MCF 10A (cell line): ENCODE data around the gene LRRK1. TPM values are rescaled to one million over a fixed set of nuclear protein-coding genes. Genes with fewer than 3 reads are reported as not detected.
A peak's percentile ranks its signal among the peaks of the same experiment; 100 is the strongest.

ENCODE experiments used
- BruUV-seq: library from RNA; stranded (reverse); fragments of 400-500 nt; replicated peaks from 2 replicates; lab custom pipeline; 2021; lab: Mats Ljungman, UMichigan
- CTCF ChIA-PET: fragments of 300-600 bp; sonication (Branson Sonifier 250); formaldehyde crosslinking; extraction: SDS; loops from one replicate; lab custom pipeline; 2021; ENCODE audit warnings: antibody characterized with exemption, inconsistent platforms; lab: Yijun Ruan, JAX
- POLR2A ChIA-PET: fragments of 300-600, 350-650 bp; sonication (Branson Sonifier 250); formaldehyde crosslinking; extraction: SDS; loops from one replicate; lab custom pipeline; 2020; ENCODE audit warnings: antibody characterized with exemption, inconsistent platforms; lab: Yijun Ruan, JAX
- DNase-seq: peaks from one replicate; pipeline ENCODE4 v3.0.0-alpha.2; 2018; ENCODE audit not compliant: unreplicated experiment
- H3K27ac Mint-ChIP-seq: one replicate; pipeline ENCODE4 v1.8.0; 2022; ENCODE audit warnings: mild to moderate bottlenecking, low read depth, mixed read lengths; ENCODE audit not compliant: unreplicated experiment
- H3K27me3 Mint-ChIP-seq: one replicate; pipeline ENCODE4 v1.8.0; 2022; ENCODE audit warnings: mixed read lengths; ENCODE audit not compliant: insufficient read depth, unreplicated experiment
- H3K36me3 Mint-ChIP-seq: one replicate; pipeline ENCODE4 v1.8.0; 2022; ENCODE audit warnings: mild to moderate bottlenecking, moderate library complexity, mixed read lengths; ENCODE audit not compliant: insufficient read depth, unreplicated experiment
- H3K4me1 Mint-ChIP-seq: one replicate; pipeline ENCODE4 v1.8.0; 2022; ENCODE audit warnings: mixed read lengths; ENCODE audit not compliant: insufficient read depth, unreplicated experiment
- H3K4me3 Mint-ChIP-seq: one replicate; pipeline ENCODE4 v1.8.0; 2022; ENCODE audit warnings: mild to moderate bottlenecking, moderate library complexity, mixed read lengths; ENCODE audit not compliant: unreplicated experiment
- H3K9me3 Mint-ChIP-seq: one replicate; pipeline ENCODE4 v1.8.0; 2022; ENCODE audit warnings: mixed read lengths; ENCODE audit not compliant: unreplicated experiment
- CTCF ChIP-seq: fragments of 200-600 bp; IDR thresholded peaks from one replicate; pipeline ENCODE4 v1.8.0; 2022; ENCODE audit warnings: antibody characterized with exemption, mild to moderate bottlenecking; ENCODE audit not compliant: unreplicated experiment
- intact Hi-C: fragments of 100-400 bp; cut with micrococcal nuclease; formaldehyde crosslinking; loops from 2 replicates; pipeline ENCODE4 v1.14.1; 2022
- total RNA-seq: library from RNA; stranded (reverse); gene quantifications from 2 replicates; pipeline ENCODE4 v1.2.3, GENCODE V29; 2022

Gene LRRK1
- total RNA-seq, 1 experiment from 2014 or later = 15.4 TPM

GRCh38 chr15:101088788-101089578 is 169.8 kb downstream of the LRRK1 start:
- CTCF ChIA-PET = interaction anchor here (0.6 to 7.1 kb wide), 26 partner anchors 10 to 205 kb away, joined by 3 to 62 read pairs (median 4); partner anchors contain the start of gene CHSY1

DNA sequence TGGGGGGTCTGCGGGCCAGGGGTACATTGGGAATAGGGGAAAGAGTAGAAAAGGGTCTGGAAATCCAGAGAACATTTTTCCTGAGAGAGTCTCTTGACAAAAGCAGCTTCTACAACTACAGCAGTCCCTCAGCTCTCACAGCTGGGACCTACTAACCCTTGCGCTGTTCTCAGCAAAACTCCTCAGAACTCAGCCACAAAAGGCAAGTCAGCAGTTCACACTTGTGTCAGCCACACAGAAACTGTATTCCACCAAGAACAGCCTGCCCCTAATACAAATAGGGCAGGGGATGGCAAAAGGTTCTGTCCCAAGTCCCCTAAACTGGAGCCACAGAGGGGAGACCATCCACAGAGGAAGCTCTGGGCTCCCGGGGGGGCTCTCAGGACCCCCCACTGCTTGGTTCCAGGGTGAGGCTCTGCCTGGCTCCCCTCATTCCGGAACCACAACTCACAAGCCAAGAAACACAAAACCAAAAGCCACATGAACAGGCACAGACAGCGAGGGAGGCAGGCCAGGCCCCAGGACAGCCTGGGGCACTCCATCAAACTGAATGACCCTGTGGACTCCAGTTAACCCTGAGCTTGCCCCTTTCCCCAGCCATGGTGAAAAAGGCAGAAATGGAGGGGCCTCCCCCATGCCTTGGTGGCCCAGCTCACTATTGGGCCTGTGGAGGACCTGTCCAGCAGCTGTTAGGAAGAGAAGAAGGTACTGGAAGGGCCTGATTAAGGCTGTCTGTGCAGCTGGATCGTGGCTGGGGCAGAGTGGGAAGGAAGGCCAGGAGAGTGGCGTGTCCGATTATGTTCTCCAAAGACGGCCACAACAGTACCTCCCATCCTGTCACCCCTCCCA is 170.6 kb downstream of the LRRK1 start:
- H3K36me3 Mint-ChIP-seq = no peaks in the 10 kb centered on the region
- CTCF ChIA-PET = interaction anchor here (0.6 to 5.8 kb wide), 15 partner anchors 11 to 379 kb away, joined by 3 to 42 read pairs (median 3); partner anchors contain the start of gene CHSY1
- H3K27me3 Mint-ChIP-seq = no peaks in the 10 kb centered on the region
- no peaks in the 10 kb centered on the region for H3K4me1 Mint-ChIP-seq
- H3K9me3 Mint-ChIP-seq = no peaks in the 10 kb centered on the region
- no peak for DNase-seq
- H3K27ac Mint-ChIP-seq = no peak overlapping the region
- no peak for TF ChIP-seq CTCF
- intact Hi-C loops = loop anchor here (2.0 to 5.0 kb wide), 3 partner anchors 73 to 161 kb away; no protein-coding TSS in a partner anchor
- no TSS peak for BruUV-seq
- no peak overlapping the region for H3K4me3 Mint-ChIP-seq
- POLR2A ChIA-PET = interaction anchor here (0.7 to 1.0 kb wide), 3 partner anchors 23 to 445 kb away, joined by 3 read pairs; partner anchors contain the start of gene CHSY1

More at GRCh38 chr15:101088788-101089578, 169.8 kb downstream of the LRRK1 start:
- Mint-ChIP-seq H3K27ac (no peak overlapping the region), H3K36me3 (no peaks in the 10 kb centered on the region), H3K9me3 (no peaks in the 10 kb centered on the region), H3K27me3 (no peaks in the 10 kb centered on the region), H3K4me3 (no peak overlapping the region), H3K4me1 (no peaks in the 10 kb centered on the region)
- peak; percentile 61 for DNase-seq
- peak; percentile 99 for TF ChIP-seq CTCF
- POLR2A ChIA-PET = interaction anchor here (1.1 kb wide), 2 partner anchors 161 to 163 kb away, joined by 3 read pairs; partner anchors contain the start of gene CHSY1
- intact Hi-C loops = loop anchor here (1.0 to 5.0 kb wide), 4 partner anchors 72 to 169 kb away; no protein-coding TSS in a partner anchor
- BruUV-seq = no TSS peak

GRCh38 chr15:101090428-101090790 is 171.3 kb downstream of the LRRK1 start:
- H3K4me1 Mint-ChIP-seq = no peaks in the 10 kb centered on the region
- no peak for TF ChIP-seq CTCF
- ChIA-PET CTCF (interaction anchor here (0.6 to 5.8 kb wide), 15 partner anchors 10 to 380 kb away, joined by 3 to 42 read pairs (median 3); partner anchors contain the start of gene CHSY1), POLR2A (interaction anchor here (0.7 to 1.0 kb wide), 3 partner anchors 22 to 445 kb away, joined by 3 read pairs; partner anchors contain the start of gene CHSY1)
- H3K9me3 Mint-ChIP-seq = no peaks in the 10 kb centered on the region
- no peak overlapping the region for H3K27ac Mint-ChIP-seq
- no peak for DNase-seq
- no peaks in the 10 kb centered on the region for H3K36me3 Mint-ChIP-seq
- BruUV-seq = no TSS peak
- intact Hi-C loops = no loop called here
- no peak overlapping the region for H3K4me3 Mint-ChIP-seq
- no peaks in the 10 kb centered on the region for H3K27me3 Mint-ChIP-seq
